Kidney epithelial cell (primary cell): Measurements from ENCODE around the gene NME3. TPM values are rescaled to one million over a fixed set of nuclear protein-coding genes. Genes with fewer than 3 reads are reported as not detected.
A peak's percentile ranks its signal among the peaks of the same experiment; 100 is the strongest.

Experiments
- DNase-seq: peaks from one replicate; pipeline ENCODE4 v3.0.0-alpha.2; 2010; ENCODE audit warnings: low read depth
- H3K27me3 ChIP-seq: 2 replicates; pipeline ENCODE4 v1.6.0; 2011; ENCODE audit warnings: low read length; ENCODE audit not compliant: control insufficient read depth, insufficient read depth
- H3K36me3 ChIP-seq: 2 replicates; pipeline ENCODE4 v1.5.1; 2011; ENCODE audit warnings: low read length; ENCODE audit not compliant: control insufficient read depth, insufficient read depth
- H3K4me3 ChIP-seq: 2 replicates; pipeline ENCODE4 v1.5.1; 2011; ENCODE audit warnings: low read depth, mild to moderate bottlenecking, control low read depth, low read length
- total RNA-seq: library from RNA; depleted of rRNA; stranded (reverse); fragments of >200 nt; gene quantifications from 2 replicates; pipeline ENCODE4 v1.2.3, GENCODE V29; 2015
- TF ChIP-seq, protein P1 (sequence below): IDR thresholded peaks from 2 replicates; pipeline ENCODE4 v1.5.1; 2011; ENCODE audit warnings: mild to moderate bottlenecking, moderate library complexity, low read length, control low read depth, inconsistent platforms; ENCODE audit not compliant: insufficient read depth, poor library complexity, severe bottlenecking

NME3 gene
- total RNA-seq, 1 donor from 2014 or later, result 44.9 TPM

- TF ChIP-seq, protein P1, sequence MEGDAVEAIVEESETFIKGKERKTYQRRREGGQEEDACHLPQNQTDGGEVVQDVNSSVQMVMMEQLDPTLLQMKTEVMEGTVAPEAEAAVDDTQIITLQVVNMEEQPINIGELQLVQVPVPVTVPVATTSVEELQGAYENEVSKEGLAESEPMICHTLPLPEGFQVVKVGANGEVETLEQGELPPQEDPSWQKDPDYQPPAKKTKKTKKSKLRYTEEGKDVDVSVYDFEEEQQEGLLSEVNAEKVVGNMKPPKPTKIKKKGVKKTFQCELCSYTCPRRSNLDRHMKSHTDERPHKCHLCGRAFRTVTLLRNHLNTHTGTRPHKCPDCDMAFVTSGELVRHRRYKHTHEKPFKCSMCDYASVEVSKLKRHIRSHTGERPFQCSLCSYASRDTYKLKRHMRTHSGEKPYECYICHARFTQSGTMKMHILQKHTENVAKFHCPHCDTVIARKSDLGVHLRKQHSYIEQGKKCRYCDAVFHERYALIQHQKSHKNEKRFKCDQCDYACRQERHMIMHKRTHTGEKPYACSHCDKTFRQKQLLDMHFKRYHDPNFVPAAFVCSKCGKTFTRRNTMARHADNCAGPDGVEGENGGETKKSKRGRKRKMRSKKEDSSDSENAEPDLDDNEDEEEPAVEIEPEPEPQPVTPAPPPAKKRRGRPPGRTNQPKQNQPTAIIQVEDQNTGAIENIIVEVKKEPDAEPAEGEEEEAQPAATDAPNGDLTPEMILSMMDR, result peak; percentile 73
- no peak for DNase-seq
- no peaks in the 10 kb centered on the region for H3K27me3 ChIP-seq
- no peak overlapping the region for H3K4me3 ChIP-seq
- peaks cover 1% of the 10 kb centered on the region for H3K36me3 ChIP-seq
These were observed 41.4 kb upstream of the NME3 start for GRCh38 chr16:1812732-1813163.

- Histone ChIP-seq H3K4me3 (no peak overlapping the region), H3K36me3 (no peaks in the 10 kb centered on the region), H3K27me3 (no peaks in the 10 kb centered on the region)
- TF ChIP-seq, protein P1, result no peak
- no peak for DNase-seq
These were observed 39.2 kb upstream of the NME3 start for GRCh38 chr16:1810536-1810935.

DNA sequence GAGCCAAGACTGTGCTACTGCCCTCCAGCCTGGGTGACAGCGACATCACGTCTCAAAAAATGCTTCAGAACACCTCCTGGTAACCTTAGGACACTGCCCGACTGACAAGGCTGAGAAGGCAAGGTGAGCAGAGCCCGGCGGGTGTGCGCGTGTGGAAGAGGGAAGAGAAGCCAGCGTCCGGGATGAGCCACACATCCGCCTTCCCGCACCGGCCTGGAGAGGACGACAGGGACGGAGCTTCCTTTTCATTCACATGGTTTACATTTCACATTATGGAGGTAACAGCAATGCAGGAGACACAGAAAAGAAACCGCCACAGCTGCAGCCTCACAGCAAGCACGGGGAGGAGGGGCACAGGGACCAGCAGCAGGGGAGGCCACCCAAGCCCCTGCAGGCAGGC, 38.8 kb upstream of the NME3 start:
- TF ChIP-seq, protein P1, result no peak
- H3K36me3 ChIP-seq, result no peaks in the 10 kb centered on the region
- DNase-seq, result no peak
- H3K27me3 ChIP-seq, result no peaks in the 10 kb centered on the region
- H3K4me3 ChIP-seq, result no peak overlapping the region

GRCh38 chr16:1809281-1809801, 38.0 kb upstream of the NME3 start:
- no peak for DNase-seq
- TF ChIP-seq, protein P1, result no peak
- Histone ChIP-seq H3K4me3 (no peak overlapping the region), H3K27me3 (no peaks in the 10 kb centered on the region), H3K36me3 (no peaks in the 10 kb centered on the region)

DNA sequence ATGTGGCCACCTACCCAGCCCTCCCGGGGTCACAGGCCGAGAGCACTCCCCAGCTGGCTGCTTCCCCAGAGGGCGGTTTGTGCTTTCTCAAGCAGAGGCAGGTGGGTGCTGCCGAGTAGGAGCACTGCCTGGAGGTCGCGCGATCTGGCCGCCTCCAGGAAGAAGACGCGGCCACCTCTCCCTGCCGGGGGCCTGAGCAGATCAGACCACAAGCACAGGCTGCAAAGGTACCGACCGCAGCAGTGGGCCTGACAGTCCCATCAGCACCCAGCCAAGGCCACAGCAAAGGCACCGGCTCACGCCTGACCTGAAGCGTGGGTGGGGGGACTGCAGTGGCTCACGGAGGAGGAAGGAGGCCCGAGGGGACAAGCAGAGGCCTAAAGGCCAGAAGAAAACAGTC, 37.3 kb upstream of the NME3 start:
- TF ChIP-seq, protein P1, result no peak
- H3K4me3 ChIP-seq, result no peak overlapping the region
- no peaks in the 10 kb centered on the region for H3K36me3 ChIP-seq
- no peaks in the 10 kb centered on the region for H3K27me3 ChIP-seq
- no peak for DNase-seq

GRCh38 chr16:1807626-1808025, 36.3 kb upstream of the NME3 start:
- Histone ChIP-seq H3K27me3 (no peaks in the 10 kb centered on the region), H3K4me3 (no peak overlapping the region), H3K36me3 (no peaks in the 10 kb centered on the region)
- DNase-seq, result no peak
- TF ChIP-seq, protein P1, result no peak
